Glutamatergic neuron (in vitro differentiated cells): ENCODE results near the gene CCDC136. TPM values are rescaled to one million over a fixed set of nuclear protein-coding genes. Genes with fewer than 3 reads are reported as not detected.

ENCODE experiments used
- DNase-seq: peaks from one replicate; pipeline ENCODE4 v3.0.0; 2022
- H3K27ac Mint-ChIP-seq: one replicate; pipeline ENCODE4 v1.8.0; 2020; ENCODE audit warnings: mild to moderate bottlenecking, mixed read lengths, inconsistent platforms; ENCODE audit not compliant: unreplicated experiment
- H3K27me3 Mint-ChIP-seq: one replicate; pipeline ENCODE4 v1.8.0; 2020; ENCODE audit warnings: mild to moderate bottlenecking, moderate library complexity, mixed read lengths, inconsistent platforms; ENCODE audit not compliant: unreplicated experiment
- H3K36me3 Mint-ChIP-seq: one replicate; pipeline ENCODE4 v1.8.0; 2020; ENCODE audit warnings: mild to moderate bottlenecking, mixed read lengths, inconsistent platforms; ENCODE audit not compliant: unreplicated experiment
- H3K4me1 Mint-ChIP-seq: one replicate; pipeline ENCODE4 v1.8.0; 2020; ENCODE audit warnings: mild to moderate bottlenecking, low read depth, mixed read lengths, inconsistent platforms; ENCODE audit not compliant: unreplicated experiment
- H3K4me3 Mint-ChIP-seq: one replicate; pipeline ENCODE4 v1.8.0; 2020; ENCODE audit warnings: mild to moderate bottlenecking, mixed read lengths, inconsistent platforms; ENCODE audit not compliant: unreplicated experiment
- H3K9me3 Mint-ChIP-seq: one replicate; pipeline ENCODE4 v1.8.0; 2020; ENCODE audit warnings: mild to moderate bottlenecking, moderate library complexity, mixed read lengths, inconsistent platforms; ENCODE audit not compliant: unreplicated experiment
- CTCF ChIP-seq: fragments of 200-600 bp; sonication (generic); IDR thresholded peaks from one replicate; pipeline ENCODE4 v1.5.0; 2021; ENCODE audit not compliant: partially characterized antibody, unreplicated experiment
- total RNA-seq: library from RNA; stranded (reverse); fragmentation: NEBNext Ultra II Directional; extraction: Animal tissue kit (Norgen Biotek cat#: 25700); gene quantifications from one replicate; pipeline ENCODE4 v1.2.1, GENCODE V29; 2021; ENCODE audit not compliant: unreplicated experiment

Gene CCDC136
- total RNA-seq, 1 donor from 2014 or later, result 202 TPM

- no peak overlapping the region for H3K4me3 Mint-ChIP-seq
- H3K36me3 Mint-ChIP-seq, result peaks cover 18% of the 10 kb centered on the region
- peaks cover 13% of the 10 kb centered on the region for H3K9me3 Mint-ChIP-seq
- H3K27me3 Mint-ChIP-seq, result peaks cover 3% of the 10 kb centered on the region
- DNase-seq, result no peak
- no peaks in the 10 kb centered on the region for H3K4me1 Mint-ChIP-seq
- no peak for TF ChIP-seq CTCF
- no peak overlapping the region for H3K27ac Mint-ChIP-seq
Measured at GRCh38 chr7:128777156-128778123, 14.3 kb upstream of the CCDC136 start.

- H3K4me3 Mint-ChIP-seq, result no peak overlapping the region
- H3K27me3 Mint-ChIP-seq, result peaks cover 8% of the 10 kb centered on the region
- DNase-seq, result no peak
- H3K4me1 Mint-ChIP-seq, result peaks cover 1% of the 10 kb centered on the region
- H3K36me3 Mint-ChIP-seq, result peaks cover 12% of the 10 kb centered on the region
- no peak overlapping the region for H3K27ac Mint-ChIP-seq
- no peak for TF ChIP-seq CTCF
- peaks cover 9% of the 10 kb centered on the region for H3K9me3 Mint-ChIP-seq
Measured at GRCh38 chr7:128778946-128779345, 12.8 kb upstream of the CCDC136 start.

- H3K27ac Mint-ChIP-seq, result no peak overlapping the region
- DNase-seq, result no peak
- TF ChIP-seq CTCF, result no peak
- H3K9me3 Mint-ChIP-seq, result peaks cover 2% of the 10 kb centered on the region
- H3K4me3 Mint-ChIP-seq, result no peak overlapping the region
- peaks cover 7% of the 10 kb centered on the region for H3K27me3 Mint-ChIP-seq
- peaks cover 4% of the 10 kb centered on the region for H3K36me3 Mint-ChIP-seq
- H3K4me1 Mint-ChIP-seq, result peaks cover 1% of the 10 kb centered on the region
Measured at GRCh38 chr7:128781126-128781525, 10.6 kb upstream of the CCDC136 start.

GRCh38 chr7:128781851-128782250 is 9.9 kb upstream of the CCDC136 start:
- Mint-ChIP-seq H3K4me1 (peaks cover 1% of the 10 kb centered on the region), H3K36me3 (no peaks in the 10 kb centered on the region), H3K9me3 (no peaks in the 10 kb centered on the region), H3K27ac (no peak overlapping the region), H3K27me3 (peaks cover 7% of the 10 kb centered on the region), H3K4me3 (no peak overlapping the region)
- TF ChIP-seq CTCF, result no peak
- DNase-seq, result no peak
